Calu3 (cell line): ENCODE results near the gene PGLYRP3. TPM values are rescaled to one million over a fixed set of nuclear protein-coding genes. Genes with fewer than 3 reads are reported as not detected.

Experiments
- Bru-seq: library from RNA; stranded (reverse); fragments of 400-500 nt; gene quantifications from one replicate; lab custom pipeline; 2021; lab: Mats Ljungman, UMichigan
- BruChase-seq, 2 experiments: library from RNA; stranded (reverse); fragments of 400-500 nt; gene quantifications; one replicate each; lab custom pipeline; 2021; lab: Mats Ljungman, UMichigan
- BruUV-seq: library from RNA; stranded (reverse); fragments of 400-500 nt; replicated peaks from 2 replicates; lab custom pipeline; 2021; lab: Mats Ljungman, UMichigan
- CTCF ChIA-PET: fragments of 300-600 bp; sonication (Branson Sonifier 250); formaldehyde crosslinking; loops from one replicate; lab custom pipeline; 2022; ENCODE audit warnings: antibody characterized with exemption; lab: Charles Lee
- DNase-seq: peaks from one replicate; pipeline ENCODE4 v3.0.0; 2022
- H3K27ac Mint-ChIP-seq: one replicate; pipeline ENCODE4 v1.8.0; 2022; ENCODE audit warnings: mixed read lengths; ENCODE audit not compliant: unreplicated experiment
- H3K27me3 Mint-ChIP-seq: one replicate; pipeline ENCODE4 v1.8.0; 2022; ENCODE audit warnings: mixed read lengths; ENCODE audit not compliant: unreplicated experiment
- H3K36me3 Mint-ChIP-seq: one replicate; pipeline ENCODE4 v1.8.0; 2022; ENCODE audit warnings: mild to moderate bottlenecking, moderate library complexity, mixed read lengths; ENCODE audit not compliant: insufficient read depth, unreplicated experiment
- H3K4me1 Mint-ChIP-seq: one replicate; pipeline ENCODE4 v1.8.0; 2022; ENCODE audit warnings: mild to moderate bottlenecking, low read depth, mixed read lengths; ENCODE audit not compliant: unreplicated experiment
- H3K4me3 Mint-ChIP-seq: one replicate; pipeline ENCODE4 v1.8.0; 2022; ENCODE audit warnings: mild to moderate bottlenecking, low read depth, moderate library complexity, mixed read lengths; ENCODE audit not compliant: unreplicated experiment
- H3K9me3 Mint-ChIP-seq: one replicate; pipeline ENCODE4 v1.8.0; 2022; ENCODE audit warnings: low read depth, mixed read lengths; ENCODE audit not compliant: unreplicated experiment
- intact Hi-C: fragments of 100-400 bp; cut with micrococcal nuclease; formaldehyde crosslinking; loops from one replicate; pipeline ENCODE4 v1.10.0; 2022; ENCODE audit not compliant: unreplicated experiment
- long read RNA-seq: library from polyadenylated mRNA; stranded (forward); transcript quantifications from one replicate; pipeline ENCODE4 v2.0.0, GENCODE V29; 2022
- total RNA-seq: library from RNA; stranded (reverse); gene quantifications from 2 replicates; pipeline ENCODE4 v1.2.3, GENCODE V29; 2022
- TF ChIP-seq, protein P1 (sequence below): fragments of 200-600 bp; IDR thresholded peaks from one replicate; pipeline ENCODE4 v1.8.0; 2022; ENCODE audit warnings: antibody characterized with exemption; ENCODE audit not compliant: unreplicated experiment

The PGLYRP3 gene, protein sequence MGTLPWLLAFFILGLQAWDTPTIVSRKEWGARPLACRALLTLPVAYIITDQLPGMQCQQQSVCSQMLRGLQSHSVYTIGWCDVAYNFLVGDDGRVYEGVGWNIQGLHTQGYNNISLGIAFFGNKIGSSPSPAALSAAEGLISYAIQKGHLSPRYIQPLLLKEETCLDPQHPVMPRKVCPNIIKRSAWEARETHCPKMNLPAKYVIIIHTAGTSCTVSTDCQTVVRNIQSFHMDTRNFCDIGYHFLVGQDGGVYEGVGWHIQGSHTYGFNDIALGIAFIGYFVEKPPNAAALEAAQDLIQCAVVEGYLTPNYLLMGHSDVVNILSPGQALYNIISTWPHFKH
- total RNA-seq = not detected in 2 replicates
- Bru-seq, nascent RNA = not detected
- BruChase-seq, experiment 1, labeled RNA remaining after a 6-hour chase = percentile 6 among the genes with signal in this experiment
- percentile 10 among the genes with signal in this experiment for BruChase-seq, experiment 2, labeled RNA remaining after a 2-hour chase
- long read RNA-seq = 0 reads

DNA sequence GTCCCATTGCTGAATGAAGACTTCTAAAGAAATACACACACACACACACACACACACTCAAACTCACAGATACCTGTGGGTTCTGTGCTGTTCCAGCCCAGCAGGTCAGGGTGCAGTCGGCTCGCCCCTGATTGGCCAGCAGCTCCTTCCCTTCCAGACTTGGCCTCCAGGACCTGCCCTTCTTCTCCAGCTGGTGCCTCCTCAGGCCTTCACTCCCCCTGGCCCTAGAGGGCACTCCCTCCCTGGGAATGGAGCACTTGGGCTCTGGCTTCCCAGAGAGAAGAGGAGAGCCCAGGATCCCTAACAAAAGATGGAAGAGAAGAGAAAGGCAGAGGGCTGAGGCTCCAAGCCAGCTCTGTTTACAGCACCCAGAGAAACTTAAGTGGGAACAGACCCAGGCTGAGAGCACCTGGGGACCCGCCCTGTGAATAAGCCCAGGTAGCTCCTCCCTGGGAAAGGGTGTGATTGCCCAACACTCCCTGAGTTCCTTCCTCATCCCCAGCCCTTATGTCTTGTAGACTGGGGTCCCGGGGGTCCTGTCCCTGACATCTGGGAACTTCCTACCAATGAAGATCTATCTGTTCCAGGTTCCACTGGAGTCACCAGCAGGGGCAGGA, at the start of gene PGLYRP3:
Gene PGLYRP3 (minus strand): TSS at position 383 of the 617 bp plus-strand sequence. CDS start 2,287 bp downstream, outside the sequence.
- TF ChIP-seq, protein P1, sequence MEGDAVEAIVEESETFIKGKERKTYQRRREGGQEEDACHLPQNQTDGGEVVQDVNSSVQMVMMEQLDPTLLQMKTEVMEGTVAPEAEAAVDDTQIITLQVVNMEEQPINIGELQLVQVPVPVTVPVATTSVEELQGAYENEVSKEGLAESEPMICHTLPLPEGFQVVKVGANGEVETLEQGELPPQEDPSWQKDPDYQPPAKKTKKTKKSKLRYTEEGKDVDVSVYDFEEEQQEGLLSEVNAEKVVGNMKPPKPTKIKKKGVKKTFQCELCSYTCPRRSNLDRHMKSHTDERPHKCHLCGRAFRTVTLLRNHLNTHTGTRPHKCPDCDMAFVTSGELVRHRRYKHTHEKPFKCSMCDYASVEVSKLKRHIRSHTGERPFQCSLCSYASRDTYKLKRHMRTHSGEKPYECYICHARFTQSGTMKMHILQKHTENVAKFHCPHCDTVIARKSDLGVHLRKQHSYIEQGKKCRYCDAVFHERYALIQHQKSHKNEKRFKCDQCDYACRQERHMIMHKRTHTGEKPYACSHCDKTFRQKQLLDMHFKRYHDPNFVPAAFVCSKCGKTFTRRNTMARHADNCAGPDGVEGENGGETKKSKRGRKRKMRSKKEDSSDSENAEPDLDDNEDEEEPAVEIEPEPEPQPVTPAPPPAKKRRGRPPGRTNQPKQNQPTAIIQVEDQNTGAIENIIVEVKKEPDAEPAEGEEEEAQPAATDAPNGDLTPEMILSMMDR = no peak
- CTCF ChIA-PET = interaction anchor here (0.5 kb wide), 1 partner anchor 36 kb away, joined by 3 read pairs; the partner anchor contains the start of gene PGLYRP4
- no peaks in the 10 kb centered on the region for H3K4me1 Mint-ChIP-seq

GRCh38 chr1:153362187-153362775, 49.5 kb upstream of the PGLYRP3 start:
- TF ChIP-seq, protein P1 = no peak
- intact Hi-C loops = no loop called here
- Mint-ChIP-seq H3K27ac (no peak overlapping the region), H3K36me3 (no peaks in the 10 kb centered on the region), H3K27me3 (peaks cover 66% of the 10 kb centered on the region), H3K4me3 (no peak overlapping the region), H3K9me3 (no peaks in the 10 kb centered on the region), H3K4me1 (peaks cover 23% of the 10 kb centered on the region)
- DNase-seq = no peak
- no TSS peak for BruUV-seq
- CTCF ChIA-PET = no interaction called here

More for the DNA sequence above, at the start of gene PGLYRP3:
- BruUV-seq = no TSS peak
- Mint-ChIP-seq H3K4me3 (no peak within 1 kb of the TSS), H3K27me3 (peaks cover 76% of the 10 kb centered on the region), H3K27ac (no peak within 1 kb of the TSS), H3K9me3 (no peaks in the 10 kb centered on the region), H3K36me3 (no peaks in the 10 kb centered on the region)
- peak; percentile 13 for DNase-seq
- intact Hi-C loops = no loop called here

DNA sequence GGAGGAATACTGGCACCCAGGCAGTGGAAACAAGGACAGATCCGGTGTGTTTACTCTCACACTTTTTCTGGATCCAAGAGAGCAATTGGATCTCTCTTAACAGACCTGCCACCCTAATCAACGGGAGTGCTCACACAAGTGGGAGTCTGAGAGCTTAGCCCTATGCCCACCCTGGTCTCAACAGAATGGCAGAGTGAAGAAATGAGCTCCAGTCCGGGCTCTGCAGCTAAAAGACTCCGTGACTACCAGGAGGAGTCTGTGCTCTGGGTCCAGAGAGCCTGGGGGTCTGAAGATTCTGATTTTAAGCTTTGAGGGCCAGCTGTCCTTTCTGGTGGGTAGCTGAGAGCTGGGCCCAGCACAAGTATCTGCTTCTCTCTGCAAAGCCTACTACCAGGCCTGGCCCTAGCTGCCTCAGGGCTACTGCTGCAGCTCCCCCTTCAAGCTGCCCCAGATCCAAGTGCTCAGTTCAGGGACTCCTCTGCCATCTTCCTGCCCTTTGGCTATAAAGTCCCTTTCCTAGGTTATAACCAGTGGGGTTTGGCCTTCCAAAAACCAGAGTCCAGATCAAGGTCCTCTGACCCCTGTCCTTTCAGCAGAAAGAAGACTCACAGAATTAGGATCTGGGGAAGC, 48.8 kb upstream of the PGLYRP3 start:
- Mint-ChIP-seq H3K27me3 (peaks cover 63% of the 10 kb centered on the region), H3K27ac (no peak overlapping the region), H3K9me3 (no peaks in the 10 kb centered on the region), H3K4me1 (peaks cover 30% of the 10 kb centered on the region), H3K36me3 (no peaks in the 10 kb centered on the region), H3K4me3 (no peak overlapping the region)
- DNase-seq = no peak
- CTCF ChIA-PET = no interaction called here
- intact Hi-C loops = no loop called here
- TF ChIP-seq, protein P1 = no peak
- no TSS peak for BruUV-seq
